Endothelial cell of umbilical vein (primary cell): ENCODE measurements around the gene PCDHGB7. TPM values are rescaled to one million over a fixed set of nuclear protein-coding genes. Genes with fewer than 3 reads are reported as not detected.

Experiments used
- BruUV-seq: library from RNA; stranded (reverse); fragments of 400-500 nt; replicated peaks from 2 replicates; lab custom pipeline; 2021; lab: Mats Ljungman, UMichigan
- CTCF ChIA-PET: fragments of 300-600, 350-600 bp; sonication (Branson Sonifier 250); formaldehyde crosslinking; loops from one replicate; lab custom pipeline; 2021; ENCODE audit warnings: antibody characterized with exemption, inconsistent platforms; lab: Charles Lee
- POLR2A ChIA-PET: fragments of 300-600, 350-600 bp; sonication (Branson Sonifier 250); formaldehyde crosslinking; loops from one replicate; lab custom pipeline; 2021; ENCODE audit warnings: antibody characterized with exemption, inconsistent platforms; lab: Charles Lee
- DNase-seq: peaks from one replicate; pipeline ENCODE4 v3.0.0-alpha.2; 2011; ENCODE audit warnings: low read depth, low spot score
- FAIRE-seq: peaks from 2 replicates; lab custom pipeline; 2011; peaks lifted over from hg19 to GRCh38; lab: Jason Lieb, UNC
- H2AFZ ChIP-seq: 2 replicates; pipeline ENCODE4 v1.6.0; 2012; ENCODE audit warnings: low read depth, low read length, control low read depth, inconsistent platforms
- H3K27ac ChIP-seq: 2 replicates; pipeline ENCODE4 v1.5.1; 2011; ENCODE audit warnings: low read depth, mild to moderate bottlenecking, control low read depth, low read length, moderate library complexity; ENCODE audit not compliant: insufficient read depth
- H3K27me3 ChIP-seq, 2 experiments: 2 replicates each; pipeline versions ENCODE4 v1.6.0 to v1.6.1; 2011; ENCODE audit warnings: low read length in 2 of 2, mixed read lengths in 1 of 2; ENCODE audit not compliant: control insufficient read depth in 2 of 2, insufficient read depth in 2 of 2
- H3K36me3 ChIP-seq, 2 experiments: 2 replicates in 1 of 2; 3 replicates in 1 of 2; pipeline ENCODE4 v1.5.1; 2011; ENCODE audit warnings: low read length in 2 of 2, mild to moderate bottlenecking in 1 of 2, moderate library complexity in 1 of 2; ENCODE audit not compliant: control insufficient read depth in 2 of 2, insufficient read depth in 2 of 2; ENCODE audit errors: extremely low read depth in 1 of 2
- H3K4me1 ChIP-seq: 3 replicates; pipeline ENCODE4 v1.5.1; 2011; ENCODE audit warnings: mild to moderate bottlenecking, low read length; ENCODE audit not compliant: control insufficient read depth, insufficient read depth; ENCODE audit errors: extremely low read depth
- H3K4me2 ChIP-seq: 2 replicates; pipeline ENCODE4 v1.6.1; 2011; ENCODE audit warnings: low read length, control low read depth, mixed read lengths; ENCODE audit not compliant: insufficient read depth
- H3K4me3 ChIP-seq, 3 experiments: fragments of 200-600 bp in 1 of 3; sonication (generic), shearing (Covaris generic) in 1 of 3; replicated peaks in 1 of 3; 2 replicates each; pipeline ENCODE4 v1.5.1; 2011 to 2016; ENCODE audit warnings: control low read depth in 3 of 3, low read length in 3 of 3, mild to moderate bottlenecking in 2 of 3, inconsistent platforms in 1 of 3, low read depth in 1 of 3, moderate library complexity in 1 of 3; ENCODE audit not compliant: insufficient read depth in 1 of 3
- H3K79me2 ChIP-seq: 2 replicates; pipeline ENCODE4 v1.6.0; 2012; ENCODE audit warnings: low read length, inconsistent platforms; ENCODE audit not compliant: control insufficient read depth, insufficient read depth
- H3K9ac ChIP-seq: replicated peaks from 2 replicates; pipeline ENCODE3; 2011; ENCODE audit warnings: low read length, control low read depth; ENCODE audit not compliant: insufficient read depth; ENCODE audit errors: extremely low read depth
- H3K9me1 ChIP-seq: replicated peaks from 3 replicates; pipeline ENCODE4 v1.6.0; 2011; ENCODE audit warnings: mild to moderate bottlenecking, low read length; ENCODE audit not compliant: control insufficient read depth, insufficient read depth; ENCODE audit errors: extremely low read depth
- H3K9me3 ChIP-seq: replicated peaks from 2 replicates; pipeline ENCODE4 v1.5.1; 2012; ENCODE audit warnings: low read length, inconsistent platforms; ENCODE audit not compliant: control insufficient read depth, insufficient read depth
- H4K20me1 ChIP-seq: replicated peaks from 2 replicates; pipeline ENCODE3; 2011; ENCODE audit warnings: mild to moderate bottlenecking, low read length; ENCODE audit not compliant: control insufficient read depth, insufficient read depth; ENCODE audit errors: extremely low read depth
- CTCF ChIP-seq, 2 donors: IDR thresholded peaks; 1 replicate in 1 of 2; 2 replicates in 1 of 2; pipeline ENCODE4 v1.5.1; 2011; ENCODE audit warnings: low read length in 2 of 2, mild to moderate bottlenecking in 2 of 2, moderate library complexity in 2 of 2, control low read depth in 1 of 2, inconsistent platforms in 1 of 2, low read depth in 1 of 2; ENCODE audit not compliant: insufficient read depth in 1 of 2; ENCODE audit errors: extremely low read depth in 1 of 2
- EZH2 ChIP-seq: IDR thresholded peaks from 2 replicates; pipeline ENCODE4 v1.6.1; 2012; ENCODE audit warnings: borderline replicate concordance, low read depth, mild to moderate bottlenecking, moderate library complexity, low read length, inconsistent platforms; ENCODE audit not compliant: severe bottlenecking
- JUN ChIP-seq: IDR thresholded peaks from 2 replicates; pipeline ENCODE4 v1.6.1; 2011; ENCODE audit warnings: borderline replicate concordance, low read depth; ENCODE audit not compliant: insufficient read length, insufficient read depth
- dilution Hi-C: fragments of 300-500 bp; cut with MboI; formaldehyde crosslinking; loops from one replicate; pipeline ENCODE4 v1.15.0; 2019; ENCODE audit warnings: low sequenced_read_pairs; ENCODE audit not compliant: extremely low pct_ligation_motif_present
- intact Hi-C: fragments of 100-400 bp; cut with micrococcal nuclease; formaldehyde crosslinking; loops from one replicate; pipeline ENCODE4 v1.10.0; 2022
- polyA plus RNA-seq, 4 experiments: library from polyadenylated mRNA; depleted of rRNA in 3 of 4; stranded (reverse) in 3 of 4; unstranded in 1 of 4; fragments of >200 nt; gene quantifications; 2 replicates each; pipeline versions ENCODE4 v1.2.1 to v1.2.3, GENCODE V29; 2011 to 2012; ENCODE audit warnings: missing spikeins in 1 of 4
- total RNA-seq: library from RNA; stranded (reverse); gene quantifications from 2 replicates; pipeline ENCODE4 v1.2.3, GENCODE V29; 2021

Gene PCDHGB7
- total and polyA plus RNA-seq, 2 donors (not counting 3 experiments of a cell fraction or from before 2014, with no cell fraction given), result 6.5 to 13.0 TPM

- H3K9ac ChIP-seq, result no peak within 1 kb of the TSS
- CTCF ChIA-PET, result interaction anchor here (0.8 to 3.6 kb wide), 12 partner anchors 9 to 185 kb away, joined by 3 to 21 read pairs (median 6); partner anchors contain the start of genes PCDHGA1, PCDHGA11, PCDHGA12 and PCDHGA2
Observed at GRCh38 chr5:141382469-141383294, 34.8 kb upstream of the PCDHGB7 start, which contains the start of gene PCDHGA7. Gene PCDHGA7, plus strand, starts transcription at chr5:141382742. Its CDS starts 158 bp downstream, at chr5:141382900.

More at GRCh38 chr5:141382469-141383294, 34.8 kb upstream of the PCDHGB7 start, which contains the start of gene PCDHGA7:
- DNase-seq (peak; percentile 34), FAIRE-seq (peak; percentile 76)
- Histone ChIP-seq H3K79me2 (no peaks in the 10 kb centered on the region), H3K4me1 (no peaks in the 10 kb centered on the region), H3K27me3 (peaks cover 29 to 61% of the 10 kb centered on the region in 2 experiments), H2AFZ (peak within 1 kb of the TSS; percentile 56), H3K9me1 (no peaks in the 10 kb centered on the region), H3K27ac (no peak within 1 kb of the TSS), H3K9me3 (no peaks in the 10 kb centered on the region), H4K20me1 (no peaks in the 10 kb centered on the region), H3K4me3 (peak within 1 kb of the TSS in 2 of 3 experiments; percentile 11 to 39), H3K36me3 (no peaks in the 10 kb centered on the region), H3K4me2 (peak within 1 kb of the TSS; percentile 22)
- peak; percentile 26 to 35 for TF ChIP-seq CTCF (IDR thresholded peaks at IDR 0.05; ENCODE audit: extremely low read depth in 1 of 2, insufficient read depth in 1 of 2, low read depth in 1 of 2, low read length in 2 of 2)
- TF ChIP-seq JUN, result no peak
- TF ChIP-seq EZH2, result peak; percentile 44
- no TSS peak for BruUV-seq
- intact Hi-C loops (no loop called here), dilution Hi-C loops (no loop called here)
- POLR2A ChIA-PET, result no interaction called here
